Keratinocyte (primary cell): ENCODE results near the gene ING5.

Source experiments
- EZH2 ChIP-seq: IDR thresholded peaks from one replicate; pipeline ENCODE4 v1.6.1; 2012; ENCODE audit warnings: inconsistent platforms, mild to moderate bottlenecking, low read length, moderate library complexity
- TF ChIP-seq, protein P1 (sequence below), 3 experiments: IDR thresholded peaks in 1 of 3; conservative IDR thresholded peaks in 1 of 3; optimal IDR thresholded peaks in 1 of 3; 2 replicates in 2 of 3; 3 replicates in 1 of 3; pipeline versions ENCODE3 to v1.5.1; 2011; ENCODE audit warnings: low read length in 3 of 3, mild to moderate bottlenecking in 3 of 3, moderate library complexity in 2 of 3, control low read depth in 1 of 3, inconsistent platforms in 1 of 3; ENCODE audit not compliant: insufficient read depth in 2 of 3; ENCODE audit errors: extremely low read depth in 1 of 3

DNA sequence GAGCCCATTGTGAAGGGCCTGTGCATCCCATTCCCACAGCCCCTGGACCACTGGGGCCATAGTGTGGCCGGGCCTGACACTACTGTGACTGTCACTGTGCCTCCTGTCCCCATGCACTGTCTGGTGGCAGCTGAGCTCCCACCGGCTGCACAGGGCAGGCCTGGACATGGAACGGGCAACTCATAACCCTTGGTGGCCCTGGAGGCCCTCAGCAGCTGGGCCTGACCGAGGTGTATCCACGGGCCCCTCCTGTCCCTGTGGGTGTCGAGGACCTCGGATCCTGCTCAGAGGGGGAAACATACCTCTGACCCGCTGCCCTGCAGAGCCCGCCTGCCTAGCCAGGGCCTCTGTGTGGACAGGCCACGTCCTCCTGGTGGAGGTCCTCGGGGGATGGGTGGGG lies 67.0 kb downstream of the ING5 start:
- TF ChIP-seq, protein P1, sequence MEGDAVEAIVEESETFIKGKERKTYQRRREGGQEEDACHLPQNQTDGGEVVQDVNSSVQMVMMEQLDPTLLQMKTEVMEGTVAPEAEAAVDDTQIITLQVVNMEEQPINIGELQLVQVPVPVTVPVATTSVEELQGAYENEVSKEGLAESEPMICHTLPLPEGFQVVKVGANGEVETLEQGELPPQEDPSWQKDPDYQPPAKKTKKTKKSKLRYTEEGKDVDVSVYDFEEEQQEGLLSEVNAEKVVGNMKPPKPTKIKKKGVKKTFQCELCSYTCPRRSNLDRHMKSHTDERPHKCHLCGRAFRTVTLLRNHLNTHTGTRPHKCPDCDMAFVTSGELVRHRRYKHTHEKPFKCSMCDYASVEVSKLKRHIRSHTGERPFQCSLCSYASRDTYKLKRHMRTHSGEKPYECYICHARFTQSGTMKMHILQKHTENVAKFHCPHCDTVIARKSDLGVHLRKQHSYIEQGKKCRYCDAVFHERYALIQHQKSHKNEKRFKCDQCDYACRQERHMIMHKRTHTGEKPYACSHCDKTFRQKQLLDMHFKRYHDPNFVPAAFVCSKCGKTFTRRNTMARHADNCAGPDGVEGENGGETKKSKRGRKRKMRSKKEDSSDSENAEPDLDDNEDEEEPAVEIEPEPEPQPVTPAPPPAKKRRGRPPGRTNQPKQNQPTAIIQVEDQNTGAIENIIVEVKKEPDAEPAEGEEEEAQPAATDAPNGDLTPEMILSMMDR (optimal IDR thresholded peaks at IDR 0.05 in 1 of 3, IDR thresholded peaks at IDR 0.05 in 1 of 3, conservative IDR thresholded peaks at IDR 0.05 in 1 of 3; ENCODE audit: extremely low read depth in 1 of 3, insufficient read depth in 2 of 3, low read length in 3 of 3): no peak
- no peak for TF ChIP-seq EZH2
